Upper lobe of right lung (tissue), 1 donor: ENCODE results near the gene RAB31. TPM values are rescaled to one million over a fixed set of nuclear protein-coding genes. Genes with fewer than 3 reads are reported as not detected.
"Not testable (repeated sequence)": the region's sequence is repeated elsewhere in the genome, so short reads cannot be mapped to it uniquely, and the experiment has no call there.

Experiments
- ATAC-seq: fragments of 200-7000 bp; cut with Tn5 transposase; one replicate; pipeline ENCODE4 v1.9.1; 2020; ENCODE audit warnings: mild to moderate bottlenecking, moderate library complexity
- DNase-seq: peaks from one replicate; pipeline ENCODE4 v3.0.0-alpha.2; 2020
- H3K27ac ChIP-seq: fragments of 200-600 bp; one replicate; pipeline ENCODE4 v1.8.0; 2022
- H3K27me3 ChIP-seq: fragments of 200-600 bp; one replicate; pipeline ENCODE4 v1.8.0; 2022; ENCODE audit warnings: mild to moderate bottlenecking
- H3K36me3 ChIP-seq: fragments of 200-600 bp; one replicate; pipeline ENCODE4 v1.8.0; 2022
- H3K4me1 ChIP-seq: fragments of 200-600 bp; one replicate; pipeline ENCODE4 v1.8.0; 2022
- H3K4me3 ChIP-seq: fragments of 200-600 bp; one replicate; pipeline ENCODE4 v1.8.0; 2022; ENCODE audit warnings: mild to moderate bottlenecking
- H3K9me3 ChIP-seq: fragments of 200-600 bp; one replicate; pipeline ENCODE4 v1.8.0; 2022
- CTCF ChIP-seq: fragments of 200-600 bp; IDR thresholded peaks from one replicate; pipeline ENCODE4 v1.8.0; 2022; ENCODE audit warnings: antibody characterized with exemption
- intact Hi-C: fragments of 100-400 bp; cut with DNase I; formaldehyde crosslinking; loops from one replicate; pipeline ENCODE4 v1.11.0; 2022
- total RNA-seq: library from RNA; stranded (reverse); fragmentation: NEBNext Ultra II Directional; extraction: Animal tissue kit (Norgen Biotek cat#: 25700); gene quantifications from one replicate; pipeline ENCODE4 v1.2.1, GENCODE V29; 2021
- donor health status: DM: no; HTN: yes; CAD: no; lungs with severe emphysema.

RAB31 gene
- total RNA-seq, 1 donor from 2014 or later = 137 TPM

- Histone ChIP-seq H3K4me1 (no peaks in the 10 kb centered on the region), H3K4me3 (no peak overlapping the region), H3K27me3 (no peaks in the 10 kb centered on the region), H3K9me3 (no peaks in the 10 kb centered on the region), H3K27ac (no peak overlapping the region), H3K36me3 (no peaks in the 10 kb centered on the region)
- DNase-seq (no peak), ATAC-seq (no peak)
- TF ChIP-seq CTCF = no peak
- intact Hi-C loops = no loop called here
Measured at GRCh38 chr18:9666548-9666947, 41.6 kb upstream of the RAB31 start.

- no peak overlapping the region for H3K4me3 ChIP-seq
- ATAC-seq (no peak), DNase-seq (no peak)
- no peaks in the 10 kb centered on the region for H3K36me3 ChIP-seq
- no peak for TF ChIP-seq CTCF
- H3K27ac ChIP-seq = no peak overlapping the region
- H3K4me1 ChIP-seq = peaks cover 8% of the 10 kb centered on the region
- H3K9me3 ChIP-seq = no peaks in the 10 kb centered on the region
- intact Hi-C loops = no loop called here
- no peaks in the 10 kb centered on the region for H3K27me3 ChIP-seq
Measured at GRCh38 chr18:9669016-9669415, 39.1 kb upstream of the RAB31 start.

- intact Hi-C loops = no loop called here
- Histone ChIP-seq H3K4me3 (no peak overlapping the region), H3K4me1 (peaks cover 8% of the 10 kb centered on the region), H3K27ac (no peak overlapping the region), H3K27me3 (no peaks in the 10 kb centered on the region), H3K36me3 (no peaks in the 10 kb centered on the region), H3K9me3 (no peaks in the 10 kb centered on the region)
- ATAC-seq (no peak), DNase-seq (no peak)
- no peak for TF ChIP-seq CTCF
Measured at GRCh38 chr18:9671214-9671613, 36.9 kb upstream of the RAB31 start.

GRCh38 chr18:9673296-9674251 is 34.5 kb upstream of the RAB31 start:
- DNase-seq (no peak), ATAC-seq (peak; percentile 95)
- H3K36me3 ChIP-seq = no peaks in the 10 kb centered on the region
- no peaks in the 10 kb centered on the region for H3K9me3 ChIP-seq
- H3K4me3 ChIP-seq = no peak overlapping the region
- TF ChIP-seq CTCF = peak; percentile 27
- H3K4me1 ChIP-seq = peaks cover 8% of the 10 kb centered on the region
- H3K27me3 ChIP-seq = no peaks in the 10 kb centered on the region
- intact Hi-C loops = no loop called here
- H3K27ac ChIP-seq = peak overlapping the region; percentile 85

GRCh38 chr18:9678216-9678615 is 29.9 kb upstream of the RAB31 start:
- intact Hi-C loops, H3K27ac ChIP-seq, DNase-seq, H3K36me3 ChIP-seq, ATAC-seq, H3K9me3 ChIP-seq, H3K4me1 ChIP-seq, H3K4me3 ChIP-seq, H3K27me3 ChIP-seq: not testable (repeated sequence)

- ATAC-seq (no peak), DNase-seq (no peak)
- Histone ChIP-seq H3K36me3 (no peaks in the 10 kb centered on the region), H3K27me3 (no peaks in the 10 kb centered on the region), H3K4me3 (no peak overlapping the region), H3K27ac (no peak overlapping the region), H3K9me3 (no peaks in the 10 kb centered on the region), H3K4me1 (peaks cover 5% of the 10 kb centered on the region)
- TF ChIP-seq CTCF = no peak
- intact Hi-C loops = no loop called here
Measured at GRCh38 chr18:9679125-9679524, 29.0 kb upstream of the RAB31 start.
